Measurements from ENCODE around the gene IQGAP2.

The IQGAP2 gene

DNA sequence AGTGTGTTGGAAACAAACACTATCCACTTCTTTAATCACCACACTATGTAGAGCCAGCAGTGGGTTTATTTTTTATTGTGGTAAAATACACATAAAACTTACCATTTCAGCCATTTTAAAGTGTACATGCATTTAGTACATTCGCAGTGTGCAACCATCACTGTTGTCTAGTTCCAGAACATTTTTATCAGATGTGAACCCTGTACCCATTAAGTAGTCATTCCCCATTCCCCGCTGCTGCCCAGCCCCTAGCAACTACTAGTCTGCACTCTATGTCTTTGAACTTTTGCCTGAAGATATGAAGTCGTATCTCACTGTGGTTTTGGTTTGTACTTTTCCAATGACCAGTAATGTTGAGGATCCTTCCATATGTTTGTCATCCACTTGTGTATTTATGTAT is 282.6 kb downstream of the IQGAP2 start:
- TF ChIP-seq, protein P1, sequence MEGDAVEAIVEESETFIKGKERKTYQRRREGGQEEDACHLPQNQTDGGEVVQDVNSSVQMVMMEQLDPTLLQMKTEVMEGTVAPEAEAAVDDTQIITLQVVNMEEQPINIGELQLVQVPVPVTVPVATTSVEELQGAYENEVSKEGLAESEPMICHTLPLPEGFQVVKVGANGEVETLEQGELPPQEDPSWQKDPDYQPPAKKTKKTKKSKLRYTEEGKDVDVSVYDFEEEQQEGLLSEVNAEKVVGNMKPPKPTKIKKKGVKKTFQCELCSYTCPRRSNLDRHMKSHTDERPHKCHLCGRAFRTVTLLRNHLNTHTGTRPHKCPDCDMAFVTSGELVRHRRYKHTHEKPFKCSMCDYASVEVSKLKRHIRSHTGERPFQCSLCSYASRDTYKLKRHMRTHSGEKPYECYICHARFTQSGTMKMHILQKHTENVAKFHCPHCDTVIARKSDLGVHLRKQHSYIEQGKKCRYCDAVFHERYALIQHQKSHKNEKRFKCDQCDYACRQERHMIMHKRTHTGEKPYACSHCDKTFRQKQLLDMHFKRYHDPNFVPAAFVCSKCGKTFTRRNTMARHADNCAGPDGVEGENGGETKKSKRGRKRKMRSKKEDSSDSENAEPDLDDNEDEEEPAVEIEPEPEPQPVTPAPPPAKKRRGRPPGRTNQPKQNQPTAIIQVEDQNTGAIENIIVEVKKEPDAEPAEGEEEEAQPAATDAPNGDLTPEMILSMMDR (conservative IDR thresholded peaks at IDR 0.05): no peak
- peak overlapping the region; percentile 69; the same call in 1 of the 2 replicates for H3K27ac ChIP-seq

DNA sequence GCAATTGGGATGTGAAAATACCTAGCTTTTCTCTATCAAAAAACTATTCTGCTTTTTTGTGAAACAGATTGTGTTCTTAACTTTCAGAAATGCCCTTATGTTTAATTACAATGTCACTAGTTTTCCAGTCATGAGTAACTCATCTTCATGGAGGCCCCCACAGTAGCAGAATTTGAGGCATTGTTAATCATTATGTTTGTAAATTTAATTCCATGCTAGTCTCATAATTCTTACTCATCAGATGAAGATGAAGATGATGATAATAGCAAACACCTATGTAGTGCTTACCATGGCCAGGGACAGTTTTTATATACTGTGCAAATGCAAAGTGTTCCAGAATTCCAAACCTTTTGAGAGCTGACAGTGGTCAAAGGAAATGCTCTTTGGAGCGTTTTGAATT is 285.1 kb downstream of the IQGAP2 start:
- TF ChIP-seq, protein P1 (conservative IDR thresholded peaks at IDR 0.05): no peak
- H3K27ac ChIP-seq: no peak overlapping the region

DNA sequence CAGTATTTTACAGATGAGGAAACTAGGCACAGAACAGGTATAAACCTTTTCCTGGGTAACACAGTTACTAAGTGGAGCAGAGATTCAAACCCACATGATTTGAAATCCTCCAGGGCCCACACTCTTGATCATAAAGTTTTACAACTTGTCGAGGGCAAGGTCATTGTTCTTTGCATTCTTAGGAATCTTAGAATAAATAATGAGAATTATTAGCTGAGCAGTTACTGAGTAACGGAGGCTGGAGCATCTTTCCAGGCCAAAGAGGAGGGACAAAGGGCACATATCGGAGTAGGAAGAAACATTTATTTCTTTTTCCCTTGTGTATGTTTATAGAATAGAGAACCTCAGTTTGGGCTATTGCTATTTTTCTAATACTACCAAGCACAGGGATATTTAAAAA is 285.8 kb downstream of the IQGAP2 start:
- TF ChIP-seq, protein P1 (conservative IDR thresholded peaks at IDR 0.05): no peak
- H3K27ac ChIP-seq: no peak overlapping the region

DNA sequence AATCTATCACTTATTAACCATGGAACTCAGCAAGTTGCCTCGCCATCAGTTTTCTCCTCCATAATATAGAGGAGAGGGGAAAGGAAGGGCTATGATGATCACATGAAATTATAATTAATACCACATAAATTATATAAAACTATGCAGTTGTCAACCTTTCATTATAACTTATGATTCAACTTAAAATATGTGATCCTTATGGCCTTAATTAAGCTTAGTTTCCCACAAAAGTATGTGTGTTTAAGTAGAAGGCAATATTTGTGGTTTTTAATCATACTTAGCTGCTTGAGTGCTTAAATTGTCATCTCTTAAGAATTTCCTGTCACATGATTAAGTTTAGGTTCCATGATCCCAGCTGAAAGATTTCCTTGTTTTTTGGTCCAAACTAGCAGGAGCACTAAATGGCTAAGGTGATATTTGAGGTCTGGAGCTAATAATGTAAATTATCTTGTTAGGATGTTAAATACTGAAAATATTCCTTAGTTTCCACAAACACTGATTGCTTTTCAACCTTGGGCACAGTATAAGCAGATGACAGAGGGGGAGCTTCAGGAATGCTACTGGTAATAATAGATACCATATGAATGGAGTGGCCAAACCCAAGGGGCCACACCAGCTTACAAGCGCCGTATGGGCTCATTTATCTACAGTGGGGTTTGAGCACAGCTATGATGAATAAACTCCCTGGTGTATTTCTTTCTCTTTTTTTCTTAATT is 286.4 kb downstream of the IQGAP2 start:
- no peak overlapping the region for H3K27ac ChIP-seq
- TF ChIP-seq, protein P1 (conservative IDR thresholded peaks at IDR 0.05): no peak

DNA sequence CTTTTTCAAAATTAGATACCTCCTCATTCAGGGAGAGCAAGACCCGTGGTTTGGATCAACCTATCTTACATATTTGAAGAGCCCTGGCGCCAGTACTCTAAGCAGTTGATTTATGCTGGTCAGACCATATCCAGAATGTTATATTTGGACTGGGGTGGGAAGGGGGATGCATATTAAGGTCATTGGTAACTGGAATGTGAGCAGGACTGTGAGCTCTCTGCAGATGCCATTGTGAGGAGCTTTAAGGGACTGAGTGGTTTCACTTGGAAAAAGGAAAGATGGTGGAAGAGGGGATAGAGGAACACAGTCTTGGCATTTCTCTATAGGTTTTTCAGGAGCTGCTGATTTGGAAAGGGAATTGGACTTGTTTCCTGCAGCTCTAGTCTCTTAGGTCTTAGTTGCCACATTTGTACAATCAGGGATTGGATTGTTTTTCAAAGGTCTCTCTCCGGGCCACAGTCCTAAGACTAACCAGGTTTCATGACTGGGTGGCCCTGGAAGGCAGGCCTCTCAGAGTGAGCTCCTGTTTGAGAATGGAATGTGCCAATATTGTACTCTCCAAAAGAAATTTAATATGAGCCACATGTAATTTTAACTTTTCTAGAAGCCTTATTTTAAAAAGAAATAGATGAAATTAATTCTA is 287.1 kb downstream of the IQGAP2 start:
- TF ChIP-seq, protein P1 (conservative IDR thresholded peaks at IDR 0.05): no peak

DNA sequence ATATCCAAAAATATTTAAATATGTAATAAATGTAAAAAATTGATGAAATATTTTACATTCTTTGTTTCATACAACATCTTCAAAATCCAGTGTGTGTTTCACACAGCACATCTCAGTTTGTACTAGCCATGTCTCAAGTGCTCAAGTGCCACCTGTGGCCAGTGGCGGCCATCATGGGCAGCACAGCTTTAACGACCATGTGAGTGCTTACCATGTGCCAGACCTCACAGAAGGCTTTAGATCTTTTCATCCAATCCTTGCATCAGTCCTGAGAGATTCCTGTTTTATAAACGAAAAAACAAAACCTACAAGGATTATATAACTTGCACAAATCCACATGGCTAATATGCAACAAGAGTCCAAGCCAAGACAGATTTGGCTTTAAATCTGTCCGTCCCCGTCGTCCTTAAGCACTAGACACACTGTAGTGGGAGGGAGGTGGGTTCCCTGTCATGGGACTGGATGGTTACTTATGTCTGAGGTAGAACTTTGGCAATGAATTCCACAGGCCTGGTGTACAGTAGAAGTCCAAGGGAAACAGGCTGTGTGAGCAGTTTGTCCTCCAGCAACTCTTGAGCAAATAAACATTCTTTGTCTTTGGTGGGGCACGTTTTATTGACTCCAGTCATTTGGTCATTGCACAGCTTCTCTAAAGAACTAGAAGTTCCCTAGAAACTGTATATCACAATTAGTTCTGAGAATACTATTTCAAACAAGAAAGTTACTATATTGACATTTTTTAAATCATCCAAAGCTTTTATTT is 287.8 kb downstream of the IQGAP2 start:
- H3K27ac ChIP-seq: peak overlapping the region; percentile 42
- TF ChIP-seq, protein P1 (conservative IDR thresholded peaks at IDR 0.05): no peak

More for the DNA sequence above, 287.1 kb downstream of the IQGAP2 start:
- peak overlapping the region; percentile 42 for H3K27ac ChIP-seq

Data from VCaP (cell line).